Lower leg skin (tissue), 3 donors: ENCODE data around the gene AGPAT4.

ENCODE experiments used
- CTCF ChIP-seq, 3 donors: fragments of 450-650 bp; IDR thresholded peaks; one replicate each; pipeline ENCODE4 v1.5.1; 2016; ENCODE audit warnings: antibody characterized with exemption in 3 of 3, mild to moderate bottlenecking in 3 of 3, moderate library complexity in 2 of 3
- POLR2A ChIP-seq, 2 donors: fragments of 450-650 bp; IDR thresholded peaks; one replicate each; pipeline ENCODE4 v1.6.1; 2016 to 2017; ENCODE audit warnings: antibody characterized with exemption in 2 of 2, mild to moderate bottlenecking in 1 of 2, moderate library complexity in 1 of 2

DNA sequence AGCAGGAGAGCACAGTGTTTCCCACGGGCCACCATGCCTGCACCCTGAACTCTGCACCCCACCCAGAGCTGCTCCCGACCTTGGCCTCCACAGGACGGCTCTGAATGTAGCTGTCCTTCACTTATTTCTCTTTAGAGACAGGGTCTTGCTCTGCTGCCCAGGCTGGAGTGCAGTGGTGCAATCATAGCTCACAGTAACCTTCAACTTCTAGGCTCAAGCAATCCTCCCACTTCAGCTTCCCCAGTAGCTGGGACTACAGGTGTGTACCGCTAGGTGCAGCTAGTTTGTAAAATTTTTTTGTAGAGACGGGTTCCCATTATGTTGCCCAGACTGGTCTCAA, 130.9 kb downstream of the AGPAT4 start:
- TF ChIP-seq CTCF (IDR thresholded peaks at IDR 0.05): no peak
- no peak for TF ChIP-seq POLR2A (IDR thresholded peaks at IDR 0.05)
